GM12878 (cell line): ENCODE measurements around the gene TMEM26. TPM values are rescaled to one million over a fixed set of nuclear protein-coding genes. Genes with fewer than 3 reads are reported as not detected.

ENCODE experiments used
- ATAC-seq: fragments of 200-7000 bp; cut with Tn5 transposase; 3 replicates; pipeline ENCODE4 v1.9.1; 2020; ENCODE audit warnings: mild to moderate bottlenecking, moderate library complexity
- BruUV-seq: library from RNA; stranded (reverse); fragments of 400-500 nt; replicated peaks from 2 replicates; lab custom pipeline; 2021; lab: Mats Ljungman, UMichigan
- CTCF ChIA-PET: fragments of 300-600 bp; sonication (Branson Sonifier 250); formaldehyde crosslinking; extraction: SDS; loops from one replicate; lab custom pipeline; 2021; ENCODE audit warnings: inconsistent platforms; lab: Yijun Ruan, JAX
- POLR2A ChIA-PET: fragments of 350-600 bp; formaldehyde crosslinking; extraction: SDS; loops from one replicate; lab custom pipeline; 2021; ENCODE audit warnings: inconsistent platforms; lab: Charles Lee
- RAD21 ChIA-PET: fragments of 300-600 bp; sonication (Branson Sonifier 250); formaldehyde crosslinking; loops from one replicate; lab custom pipeline; 2023; ENCODE audit warnings: antibody characterized with exemption; ENCODE audit not compliant: unreplicated experiment; lab: Charles Lee
- SMC1A ChIA-PET: fragments of 300-600 bp; sonication (Branson Sonifier 250); formaldehyde crosslinking; loops from one replicate; lab custom pipeline; 2023; ENCODE audit not compliant: unreplicated experiment, uncharacterized antibody; lab: Charles Lee
- DNase-seq: peaks from one replicate; pipeline ENCODE4 v3.0.0-alpha.2; 2011; ENCODE audit warnings: low read depth, low spot score
- FAIRE-seq: peaks from 3 replicates; lab custom pipeline; 2011; peaks lifted over from hg19 to GRCh38; lab: Jason Lieb, UNC
- H2AFZ ChIP-seq: 2 replicates; pipeline ENCODE4 v1.6.0; 2011; ENCODE audit warnings: low read depth, low read length, control low read depth; ENCODE audit not compliant: control insufficient read depth
- H3K27ac ChIP-seq: 2 replicates; pipeline ENCODE4 v1.5.1; 2011; ENCODE audit warnings: control low read depth; ENCODE audit not compliant: control insufficient read depth, insufficient read depth
- H3K27me3 ChIP-seq, 2 experiments: replicated peaks in 1 of 2; 2 replicates each; pipeline versions ENCODE4 v1.6.0 to v1.6.1; 2011; ENCODE audit warnings: low read length in 1 of 2; ENCODE audit not compliant: control insufficient read depth in 2 of 2, insufficient read depth in 2 of 2
- H3K36me3 ChIP-seq, 2 experiments: 2 replicates each; pipeline ENCODE4 v1.5.1; 2011; ENCODE audit warnings: low read length in 1 of 2; ENCODE audit not compliant: control insufficient read depth in 2 of 2, insufficient read depth in 2 of 2
- H3K4me1 ChIP-seq: 2 replicates; pipeline ENCODE4 v1.6.1; 2011; ENCODE audit warnings: mild to moderate bottlenecking, low read length, moderate library complexity, mixed read lengths; ENCODE audit not compliant: control insufficient read depth, insufficient read depth
- H3K4me2 ChIP-seq: 2 replicates; pipeline ENCODE4 v1.6.0; 2011; ENCODE audit warnings: control low read depth; ENCODE audit not compliant: control insufficient read depth, insufficient read depth
- H3K4me3 ChIP-seq: fragments of 200-600 bp; sonication (generic); 2 replicates; pipeline ENCODE4 v1.5.1; 2016
- H3K79me2 ChIP-seq: 2 replicates; pipeline ENCODE4 v1.6.0; 2011; ENCODE audit warnings: low read length; ENCODE audit not compliant: control insufficient read depth, insufficient read depth
- H3K9ac ChIP-seq: 2 replicates; pipeline ENCODE4 v1.8.0; 2011; ENCODE audit warnings: low read length, control low read depth, mixed read lengths; ENCODE audit not compliant: control insufficient read depth, insufficient read depth
- H3K9me3 ChIP-seq: replicated peaks from 3 replicates; pipeline ENCODE4 v1.5.1; 2011; ENCODE audit warnings: mild to moderate bottlenecking, low read length; ENCODE audit not compliant: control insufficient read depth, insufficient read depth
- H4K20me1 ChIP-seq: 2 replicates; pipeline ENCODE4 v1.6.0; 2011; ENCODE audit not compliant: control insufficient read depth, insufficient read depth
- BCLAF1 ChIP-seq: fragments of 450-650 bp; IDR thresholded peaks from 2 replicates; pipeline ENCODE4 v1.6.1; 2017; ENCODE audit warnings: antibody characterized with exemption, mild to moderate bottlenecking, moderate library complexity
- BMI1 ChIP-seq: fragments of 450-650 bp; IDR thresholded peaks from 2 replicates; pipeline ENCODE4 v1.6.1; 2016; ENCODE audit warnings: mild to moderate bottlenecking, moderate library complexity, borderline replicate concordance
- CBX5 ChIP-seq: sonication (generic); IDR thresholded peaks from 2 replicates; pipeline ENCODE4 v1.6.1; 2016; ENCODE audit warnings: low read depth, moderate library complexity, mild to moderate bottlenecking, inconsistent platforms
- KLF5 ChIP-seq: fragments of 450-650 bp; IDR thresholded peaks from 2 replicates; pipeline ENCODE4 v1.6.1; 2014; ENCODE audit warnings: mild to moderate bottlenecking; ENCODE audit not compliant: partially characterized antibody
- POU2F2 ChIP-seq: IDR thresholded peaks from 3 replicates; pipeline ENCODE4 v1.6.1; 2011; ENCODE audit warnings: low read depth, mild to moderate bottlenecking, low read length, borderline replicate concordance
- ZNF24 ChIP-seq: fragments of 450-650 bp; IDR thresholded peaks from 2 replicates; pipeline ENCODE4 v1.6.1; 2017; ENCODE audit warnings: antibody characterized with exemption, mild to moderate bottlenecking
- ZZZ3 ChIP-seq: IDR thresholded peaks from 2 replicates; pipeline ENCODE4 v1.6.1; 2011; ENCODE audit warnings: low read depth; ENCODE audit not compliant: control insufficient read depth, insufficient read length
- WGBS: methylation state at CpG from one replicate; pipeline ENCODE4 v1.1.6; 2016; ENCODE audit warnings: low lambda C conversion rate; ENCODE audit not compliant: insufficient replicate concordance, insufficient coverage; ENCODE audit errors: missing lambda C conversion rate; 5-methylcytosine and 5-hydroxymethylcytosine counted together
- in situ Hi-C: fragments of 300-500 bp; cut with MboI; formaldehyde crosslinking; loops from 9 replicates; pipeline ENCODE4 v1.14.3; 2018; ENCODE audit warnings: mixed read lengths
- intact Hi-C: fragments of 100-400 bp; cut with micrococcal nuclease; formaldehyde crosslinking; loops from one replicate; pipeline ENCODE4 v1.14.2; 2022; ENCODE audit not compliant: unreplicated experiment
- polyA plus RNA-seq, 11 experiments: library from polyadenylated mRNA; depleted of rRNA in 4 of 11; unstranded in 6 of 11; stranded (reverse) in 5 of 11; fragments of >200 nt; fragmentation: Nextera tagmentation in 4 of 11; fragmentation: Illumina TruSeq in 1 of 11; extraction: Ambion mirVana in 4 of 11; extraction: Trizol in 1 of 11; gene quantifications; 1 replicate in 1 of 11; 2 replicates in 10 of 11; pipeline versions ENCODE4 v1.2.1 to v1.2.3, GENCODE V29; 2011 to 2016; ENCODE audit warnings: inconsistent platforms in 2 of 11, missing spikeins in 2 of 11, low read depth in 1 of 11
- total RNA-seq, 4 experiments: library from RNA; depleted of rRNA in 3 of 4; stranded (reverse); fragments of >200 nt in 3 of 4; fragmentation: Illumina TruSeq in 1 of 4; extraction: Trizol in 1 of 4; gene quantifications; 2 replicates each; pipeline versions ENCODE4 v1.2.1 to v1.2.3, GENCODE V29; 2013 to 2021
- TF ChIP-seq, protein P1 (sequence below): fragments of 450-650 bp; IDR thresholded peaks from 2 replicates; pipeline ENCODE4 v1.6.1; 2016; ENCODE audit warnings: mild to moderate bottlenecking, moderate library complexity, borderline replicate concordance
- TF ChIP-seq, protein P2 (sequence below): IDR thresholded peaks from 2 replicates; pipeline ENCODE4 v1.6.1; 2012; ENCODE audit warnings: low read depth, low read length, improper control_type of control experiment

The TMEM26 gene
- total and polyA plus RNA-seq, 10 of the 15 experiments (the other 5 are each of a cell fraction or from before 2014, with no cell fraction given): not detected

DNA sequence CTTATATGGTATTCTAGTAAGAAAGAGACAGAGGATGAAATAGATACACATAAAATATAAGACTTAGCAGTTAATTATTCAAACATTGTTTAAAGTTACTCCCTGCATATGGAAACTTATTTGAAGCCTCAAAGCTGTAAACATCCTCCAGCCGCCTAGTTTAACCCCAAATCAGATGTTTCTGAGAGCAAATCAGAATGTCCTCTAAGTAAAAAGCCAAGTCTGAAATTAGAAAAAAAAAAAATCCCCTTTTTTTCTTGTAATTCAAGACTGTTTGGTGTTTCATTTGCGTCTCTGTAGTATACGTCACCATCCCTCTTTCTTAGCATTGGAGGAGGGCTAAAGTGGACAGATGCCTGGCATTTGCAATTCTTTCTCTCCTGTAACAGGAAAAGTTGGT lies 46.4 kb downstream of the TMEM26 start:
- no peaks in the 10 kb centered on the region for H3K4me1 ChIP-seq
- TF ChIP-seq, protein P1, sequence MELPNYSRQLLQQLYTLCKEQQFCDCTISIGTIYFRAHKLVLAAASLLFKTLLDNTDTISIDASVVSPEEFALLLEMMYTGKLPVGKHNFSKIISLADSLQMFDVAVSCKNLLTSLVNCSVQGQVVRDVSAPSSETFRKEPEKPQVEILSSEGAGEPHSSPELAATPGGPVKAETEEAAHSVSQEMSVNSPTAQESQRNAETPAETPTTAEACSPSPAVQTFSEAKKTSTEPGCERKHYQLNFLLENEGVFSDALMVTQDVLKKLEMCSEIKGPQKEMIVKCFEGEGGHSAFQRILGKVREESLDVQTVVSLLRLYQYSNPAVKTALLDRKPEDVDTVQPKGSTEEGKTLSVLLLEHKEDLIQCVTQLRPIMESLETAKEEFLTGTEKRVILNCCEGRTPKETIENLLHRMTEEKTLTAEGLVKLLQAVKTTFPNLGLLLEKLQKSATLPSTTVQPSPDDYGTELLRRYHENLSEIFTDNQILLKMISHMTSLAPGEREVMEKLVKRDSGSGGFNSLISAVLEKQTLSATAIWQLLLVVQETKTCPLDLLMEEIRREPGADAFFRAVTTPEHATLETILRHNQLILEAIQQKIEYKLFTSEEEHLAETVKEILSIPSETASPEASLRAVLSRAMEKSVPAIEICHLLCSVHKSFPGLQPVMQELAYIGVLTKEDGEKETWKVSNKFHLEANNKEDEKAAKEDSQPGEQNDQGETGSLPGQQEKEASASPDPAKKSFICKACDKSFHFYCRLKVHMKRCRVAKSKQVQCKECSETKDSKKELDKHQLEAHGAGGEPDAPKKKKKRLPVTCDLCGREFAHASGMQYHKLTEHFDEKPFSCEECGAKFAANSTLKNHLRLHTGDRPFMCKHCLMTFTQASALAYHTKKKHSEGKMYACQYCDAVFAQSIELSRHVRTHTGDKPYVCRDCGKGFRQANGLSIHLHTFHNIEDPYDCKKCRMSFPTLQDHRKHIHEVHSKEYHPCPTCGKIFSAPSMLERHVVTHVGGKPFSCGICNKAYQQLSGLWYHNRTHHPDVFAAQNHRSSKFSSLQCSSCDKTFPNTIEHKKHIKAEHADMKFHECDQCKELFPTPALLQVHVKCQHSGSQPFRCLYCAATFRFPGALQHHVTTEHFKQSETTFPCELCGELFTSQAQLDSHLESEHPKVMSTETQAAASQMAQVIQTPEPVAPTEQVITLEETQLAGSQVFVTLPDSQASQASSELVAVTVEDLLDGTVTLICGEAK: no peak
- no peak overlapping the region for H2AFZ ChIP-seq
- no peaks in the 10 kb centered on the region for H3K27me3 ChIP-seq
- no peak for FAIRE-seq
- no peak overlapping the region for H3K4me2 ChIP-seq
- no peak overlapping the region for H3K27ac ChIP-seq
- no peak for ATAC-seq
- ChIA-PET RAD21 (no interaction called here), POLR2A (no interaction called here), SMC1A (no interaction called here), CTCF (no interaction called here)
- intact Hi-C loops (no loop called here), in situ Hi-C loops (no loop called here)
- BruUV-seq: no TSS peak
- no peaks in the 10 kb centered on the region for H3K36me3 ChIP-seq
- DNase-seq: no peak
- H3K4me3 ChIP-seq: no peak overlapping the region
- 14% methylated on average over 3 of the region's 3 CpGs for WGBS
- H3K9ac ChIP-seq: no peak overlapping the region
- no peaks in the 10 kb centered on the region for H3K79me2 ChIP-seq
- H3K9me3 ChIP-seq: no peaks in the 10 kb centered on the region
- no peaks in the 10 kb centered on the region for H4K20me1 ChIP-seq

DNA sequence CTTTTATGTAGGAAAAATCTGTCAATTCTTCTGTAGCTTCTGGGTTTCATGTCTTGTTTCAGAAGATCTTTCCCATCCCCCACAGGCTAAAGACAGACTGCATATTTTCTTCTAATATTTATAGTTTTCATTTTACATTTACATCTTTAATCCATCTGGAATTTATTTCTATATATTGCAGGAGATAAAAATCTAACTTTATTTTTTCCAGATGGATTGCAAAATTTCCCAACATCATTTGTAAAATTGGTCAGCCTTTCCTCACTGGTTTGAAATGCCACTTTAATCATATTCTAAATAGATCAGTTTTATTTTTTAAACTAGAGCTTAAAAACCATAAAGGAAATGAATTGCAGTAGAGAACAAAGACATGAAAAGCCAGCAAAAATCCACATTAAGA lies 46.9 kb downstream of the TMEM26 start:
- Histone ChIP-seq H3K36me3 (no peaks in the 10 kb centered on the region), H3K27me3 (no peaks in the 10 kb centered on the region), H4K20me1 (no peaks in the 10 kb centered on the region), H3K4me2 (no peak overlapping the region), H3K79me2 (no peaks in the 10 kb centered on the region), H3K9ac (no peak overlapping the region), H3K27ac (no peak overlapping the region), H3K9me3 (no peaks in the 10 kb centered on the region), H2AFZ (no peak overlapping the region), H3K4me1 (no peaks in the 10 kb centered on the region), H3K4me3 (no peak overlapping the region)
- ATAC-seq: no peak
- intact Hi-C loops (no loop called here), in situ Hi-C loops (no loop called here)
- CTCF ChIA-PET: no interaction called here
- SMC1A ChIA-PET: no interaction called here
- POLR2A ChIA-PET: no interaction called here
- DNase-seq: no peak
- FAIRE-seq: no peak
- BruUV-seq: no TSS peak
- RAD21 ChIA-PET: no interaction called here
- TF ChIP-seq KLF5 (no peak), POU2F2 (no peak), BCLAF1 (no peak), BMI1 (no peak), CBX5 (no peak), ZZZ3 (no peak), ZNF24 (no peak)
- TF ChIP-seq, protein P2, sequence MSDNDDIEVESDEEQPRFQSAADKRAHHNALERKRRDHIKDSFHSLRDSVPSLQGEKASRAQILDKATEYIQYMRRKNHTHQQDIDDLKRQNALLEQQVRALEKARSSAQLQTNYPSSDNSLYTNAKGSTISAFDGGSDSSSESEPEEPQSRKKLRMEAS: no peak
